Skin epidermis (tissue), 12 donors: ENCODE measurements around the gene PLXNC1.

Experiments used
- H3K27ac ChIP-seq, 21 experiments: fragments of 200-600 bp; sonication (generic) in 11 of 21; one replicate each; pipeline ENCODE4 v1.5.0; 2020; ENCODE audit warnings: mild to moderate bottlenecking in 3 of 21, inconsistent platforms in 2 of 21, moderate library complexity in 2 of 21
- H3K4me3 ChIP-seq, 7 experiments: fragments of 200-600 bp; sonication (generic) in 2 of 7; one replicate each; pipeline ENCODE4 v1.5.0; 2020; ENCODE audit warnings: inconsistent platforms in 2 of 7, mild to moderate bottlenecking in 2 of 7, moderate library complexity in 1 of 7

The PLXNC1 gene

DNA sequence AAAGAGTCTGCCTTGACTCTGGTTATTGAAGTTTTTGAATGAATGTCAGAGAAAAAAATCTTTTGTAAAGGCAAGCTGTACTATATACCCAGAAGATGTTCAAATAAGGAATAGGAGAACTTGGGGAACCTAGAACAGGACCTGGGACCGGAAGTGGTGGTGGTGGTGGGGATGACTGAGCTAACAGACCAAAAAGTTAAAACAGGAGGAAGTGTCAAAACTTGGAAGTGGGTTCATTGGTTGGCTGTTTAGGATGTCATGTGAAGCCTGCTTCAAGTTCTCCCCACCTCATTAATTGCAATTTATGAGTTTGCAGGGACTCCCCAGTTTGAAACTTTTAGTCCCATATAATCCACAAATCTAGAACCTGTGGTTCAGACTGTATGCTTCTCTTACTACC, 26.2 kb downstream of the PLXNC1 start:
- no peak overlapping the region for H3K4me3 ChIP-seq
- peak overlapping the region in 7 of 21 experiments; percentile 20 to 76 (median 63) for H3K27ac ChIP-seq

DNA sequence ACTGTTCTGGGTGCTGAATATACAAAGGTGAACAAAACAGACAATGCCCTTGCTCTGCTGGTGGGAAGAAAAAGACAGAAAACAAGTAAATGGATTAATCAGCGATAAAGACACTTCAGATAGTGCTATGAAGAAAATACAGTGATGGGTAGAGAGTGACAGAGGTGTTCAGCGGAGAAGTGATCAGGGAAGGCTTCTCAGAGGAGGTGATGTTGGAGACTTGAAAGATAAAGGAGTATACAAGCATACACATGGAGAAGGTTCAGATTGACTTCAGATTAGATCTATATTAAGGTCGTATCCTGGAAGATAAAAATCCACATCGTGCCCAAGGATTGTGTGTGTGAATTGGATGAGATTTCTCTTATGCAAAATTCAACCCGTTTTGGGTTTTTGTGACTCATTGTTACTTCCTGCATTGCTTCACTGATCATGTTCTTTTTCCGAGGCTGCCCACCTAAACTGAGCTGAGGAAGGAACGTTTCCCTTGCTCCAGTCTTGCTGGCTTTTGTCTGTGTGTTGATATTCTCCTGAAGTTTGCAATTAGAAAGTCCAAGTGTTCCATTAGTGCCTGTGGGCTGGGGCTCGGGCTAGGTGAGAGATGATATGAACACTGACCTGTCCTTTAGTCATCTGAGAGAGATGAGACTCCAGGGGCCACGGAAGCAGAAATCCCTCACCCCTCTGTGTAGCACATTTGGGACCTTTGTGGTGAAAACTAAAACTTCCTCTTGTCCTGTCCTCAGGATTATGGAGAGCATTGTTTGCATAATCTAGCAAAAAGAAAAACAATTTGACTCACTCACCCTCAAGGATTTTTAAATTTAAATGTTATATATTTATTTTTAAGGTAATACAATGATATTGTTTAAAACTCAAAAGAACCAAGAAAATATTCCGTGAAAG, 27.6 kb downstream of the PLXNC1 start:
- peak overlapping the region in 1 of 21 experiments; percentile 15 for H3K27ac ChIP-seq
- H3K4me3 ChIP-seq = no peak overlapping the region

DNA sequence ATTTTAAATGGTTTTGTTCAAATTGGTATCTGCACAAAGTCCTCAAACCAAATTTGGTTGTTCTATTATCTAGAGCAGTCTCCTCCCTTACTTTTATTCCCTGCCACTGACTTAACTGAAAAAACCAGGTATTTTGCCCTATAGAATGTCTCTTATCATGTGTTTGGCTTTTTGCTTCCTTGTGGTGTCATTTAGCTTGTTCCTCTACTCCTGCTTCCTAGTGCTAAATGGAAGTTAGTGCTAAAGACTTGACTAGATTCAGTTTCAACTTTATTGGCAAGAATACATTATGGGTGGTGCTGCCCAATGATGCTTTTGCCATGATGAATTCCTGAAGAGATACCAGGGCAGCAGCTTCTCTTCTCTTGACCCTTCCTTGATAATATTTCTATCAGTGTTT, 29.7 kb downstream of the PLXNC1 start:
- H3K4me3 ChIP-seq = no peak overlapping the region

DNA sequence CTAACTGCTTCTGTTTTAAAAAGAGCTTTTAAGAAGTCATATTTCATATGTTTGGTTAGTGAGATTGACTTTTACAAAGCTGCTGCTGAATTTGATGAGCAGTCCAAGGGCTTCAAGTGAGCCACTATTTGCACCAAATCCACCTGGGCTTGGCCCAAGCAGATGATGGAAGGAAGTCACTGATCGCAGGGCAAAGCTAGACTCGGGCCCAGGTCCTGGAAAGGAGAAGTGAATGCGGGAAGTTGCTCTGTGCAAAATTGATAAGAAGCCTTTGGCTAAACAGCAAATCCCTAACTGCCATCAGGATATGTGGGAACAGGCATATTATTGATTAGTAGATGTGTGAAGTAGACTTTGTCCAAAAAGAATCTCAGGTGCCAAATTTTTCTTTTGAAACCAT, 30.5 kb downstream of the PLXNC1 start:
- Histone ChIP-seq H3K27ac (no peak overlapping the region), H3K4me3 (no peak overlapping the region)

More for the DNA sequence above, 29.7 kb downstream of the PLXNC1 start:
- H3K27ac ChIP-seq = no peak overlapping the region

DNA sequence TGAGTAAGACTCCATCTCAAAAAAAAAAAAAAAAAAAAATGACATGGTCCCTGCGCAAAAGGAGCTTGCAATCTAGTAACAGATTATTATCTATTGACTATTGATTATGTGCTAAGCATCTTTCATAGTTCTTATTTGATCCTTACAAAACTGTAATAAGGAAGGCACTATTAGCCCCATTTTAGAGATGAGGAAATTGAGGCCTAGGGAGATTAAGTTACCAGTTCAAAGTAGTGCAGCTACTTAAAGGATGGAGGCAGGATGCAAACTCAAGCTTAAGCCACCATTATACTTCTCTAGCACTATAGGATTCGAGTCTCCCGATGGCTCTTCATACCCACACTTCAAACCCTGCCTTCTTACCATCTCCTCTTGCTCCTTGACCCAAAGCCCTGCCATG, 31.3 kb downstream of the PLXNC1 start:
- H3K4me3 ChIP-seq = no peak overlapping the region
- H3K27ac ChIP-seq = no peak overlapping the region

DNA sequence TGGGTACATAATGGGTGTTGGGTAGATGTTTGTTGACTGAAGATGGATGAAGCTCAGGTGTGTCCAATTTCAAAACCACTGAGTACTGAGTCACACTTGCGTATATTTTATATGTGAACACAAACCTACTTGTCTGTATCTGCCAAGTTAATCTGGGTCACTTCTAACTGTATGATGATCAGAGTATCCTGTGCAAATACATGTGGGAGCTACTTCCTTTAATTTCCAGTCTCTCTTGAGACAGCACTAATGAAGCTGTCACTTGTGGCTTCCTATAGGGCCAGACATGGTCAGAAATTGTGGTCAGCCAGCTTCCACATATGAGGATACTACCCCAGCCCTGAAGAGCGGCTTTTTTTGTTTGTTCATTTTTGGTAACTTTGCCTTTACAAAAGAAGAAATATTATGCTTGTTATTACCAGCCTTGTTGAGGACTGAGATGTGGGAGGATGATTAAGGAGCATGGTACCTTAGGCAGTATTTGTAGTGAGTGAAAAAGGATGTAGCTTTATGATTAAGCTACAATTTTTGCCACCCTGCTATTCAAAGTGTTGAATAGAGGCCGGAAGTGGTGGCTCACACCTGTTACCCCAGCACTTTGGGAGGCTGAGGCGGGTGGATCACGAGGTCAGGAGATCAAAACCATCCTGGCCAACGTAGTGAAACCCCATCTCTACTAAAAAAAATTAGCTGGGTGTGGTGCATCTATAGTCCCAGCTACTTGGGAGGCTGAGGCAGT, 32.4 kb downstream of the PLXNC1 start:
- H3K27ac ChIP-seq = peak overlapping the region in 1 of 21 experiments; percentile 8
- no peak overlapping the region for H3K4me3 ChIP-seq

DNA sequence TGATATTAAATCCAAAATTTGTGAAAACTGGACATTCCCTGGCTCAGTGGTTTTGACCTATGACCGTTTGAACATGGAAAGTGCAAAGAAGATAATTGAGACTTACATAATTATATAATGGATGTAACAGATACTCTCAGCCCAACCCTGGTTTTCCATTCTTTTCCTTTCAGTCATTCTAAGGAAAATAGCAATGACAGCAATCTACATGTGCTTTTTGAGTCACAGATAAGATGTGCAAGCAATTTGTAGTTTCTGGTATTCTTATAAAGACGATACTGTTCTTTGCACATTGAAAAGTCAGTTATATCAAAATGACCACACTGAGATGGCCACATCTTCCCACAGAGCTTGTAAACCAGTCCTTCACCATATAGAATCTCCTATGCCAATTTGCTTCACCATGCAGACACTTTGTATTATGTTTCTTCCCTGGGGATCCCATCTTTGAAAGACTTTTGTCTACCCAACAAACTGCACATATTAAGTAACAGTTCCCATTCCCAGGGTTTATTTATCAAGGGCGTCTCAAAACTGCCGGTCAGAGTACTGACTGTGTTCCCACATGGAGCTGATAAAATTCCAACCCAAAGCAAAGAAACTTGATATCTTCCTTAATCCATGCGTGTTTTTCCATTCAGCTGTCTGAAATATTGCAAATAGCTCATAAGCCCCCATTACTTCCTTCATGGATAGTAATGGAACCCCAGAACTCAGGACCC, 34.8 kb downstream of the PLXNC1 start:
- H3K4me3 ChIP-seq = no peak overlapping the region
- no peak overlapping the region for H3K27ac ChIP-seq

DNA sequence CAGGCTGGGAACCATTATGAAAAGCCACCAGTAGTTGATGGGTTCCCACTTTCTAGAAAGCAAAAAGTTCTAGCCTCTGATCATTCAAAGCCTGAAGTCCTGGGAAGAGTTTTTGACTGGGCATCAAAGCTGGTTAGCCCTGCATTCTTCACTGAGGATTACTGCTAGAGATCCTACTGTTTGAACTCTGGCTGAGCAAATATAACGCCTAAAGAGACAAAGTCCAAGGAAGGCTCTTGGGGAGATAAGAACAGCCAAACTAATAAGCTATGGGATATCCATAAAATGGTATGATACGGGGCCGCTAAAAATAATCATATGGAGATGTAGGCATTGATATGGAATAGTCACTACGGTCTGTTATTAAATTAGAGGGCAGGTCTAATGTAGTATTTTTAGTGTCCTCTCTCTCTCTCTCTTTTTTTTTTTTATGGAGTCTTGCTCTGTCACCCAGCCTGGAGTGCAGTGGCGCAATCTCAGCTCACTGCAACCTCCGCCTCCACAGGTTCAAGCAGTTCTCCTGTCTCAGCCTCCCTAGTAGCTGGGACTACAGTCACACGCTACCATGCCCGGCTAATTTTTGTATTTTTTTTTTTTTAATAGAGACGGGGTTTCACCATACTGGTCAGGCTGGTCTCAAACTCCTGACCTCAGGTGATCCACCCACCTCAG, 35.5 kb downstream of the PLXNC1 start:
- H3K27ac ChIP-seq = no peak overlapping the region
- H3K4me3 ChIP-seq = no peak overlapping the region

DNA sequence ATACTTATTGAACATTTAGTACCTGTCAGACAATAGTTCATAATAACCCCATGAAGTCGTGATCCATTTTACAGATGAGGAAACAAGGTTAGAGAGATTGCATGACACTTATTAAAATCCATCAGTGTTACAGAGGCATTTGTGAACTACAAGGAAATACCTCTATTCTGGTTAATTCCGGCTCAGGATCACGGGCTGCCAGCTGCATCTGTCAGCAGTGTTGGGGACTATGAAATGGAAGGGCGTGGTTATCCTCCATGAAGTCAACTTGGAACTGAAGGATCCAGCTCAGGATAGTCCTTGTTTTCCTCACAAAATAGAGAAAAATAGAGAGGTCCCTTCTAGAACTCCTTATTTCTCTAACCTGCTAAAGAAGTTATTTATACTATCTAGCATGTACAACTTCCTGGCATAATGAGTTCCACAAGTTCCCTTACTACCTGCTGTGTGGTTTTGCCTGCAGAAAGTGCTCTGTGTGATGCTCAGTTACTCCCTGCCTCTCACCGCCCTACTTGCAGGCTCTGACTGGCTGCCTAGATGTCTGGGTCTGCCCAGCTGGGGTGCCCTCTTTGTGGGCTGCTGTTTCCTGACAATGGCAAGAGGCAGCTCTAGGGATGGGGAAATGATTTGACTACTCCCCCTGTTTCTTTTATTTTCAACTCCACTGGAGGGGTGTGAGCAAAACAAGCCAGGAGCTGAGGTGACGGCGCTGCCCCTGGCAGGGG, 36.8 kb downstream of the PLXNC1 start:
- no peak overlapping the region for H3K4me3 ChIP-seq
- H3K27ac ChIP-seq = no peak overlapping the region

DNA sequence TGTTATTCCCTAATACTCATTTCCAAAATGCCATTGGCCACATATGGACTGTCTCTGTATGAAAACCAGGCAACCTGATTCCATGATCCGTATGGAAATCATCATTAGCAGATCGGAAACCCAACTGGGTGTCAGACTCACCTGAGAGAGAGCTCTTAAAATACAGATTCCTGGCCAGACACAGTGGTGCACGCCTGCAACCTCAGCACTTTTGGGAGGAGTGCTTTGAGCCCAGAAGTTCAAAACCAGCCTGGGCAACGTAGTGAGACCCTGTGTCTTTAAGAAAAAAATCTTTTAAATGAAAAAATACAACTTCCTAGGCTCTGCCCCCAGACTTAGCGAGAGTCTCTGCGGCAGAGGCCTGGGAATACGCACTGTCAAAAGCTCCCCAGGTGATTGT, 37.4 kb downstream of the PLXNC1 start:
- Histone ChIP-seq H3K27ac (no peak overlapping the region), H3K4me3 (no peak overlapping the region)

DNA sequence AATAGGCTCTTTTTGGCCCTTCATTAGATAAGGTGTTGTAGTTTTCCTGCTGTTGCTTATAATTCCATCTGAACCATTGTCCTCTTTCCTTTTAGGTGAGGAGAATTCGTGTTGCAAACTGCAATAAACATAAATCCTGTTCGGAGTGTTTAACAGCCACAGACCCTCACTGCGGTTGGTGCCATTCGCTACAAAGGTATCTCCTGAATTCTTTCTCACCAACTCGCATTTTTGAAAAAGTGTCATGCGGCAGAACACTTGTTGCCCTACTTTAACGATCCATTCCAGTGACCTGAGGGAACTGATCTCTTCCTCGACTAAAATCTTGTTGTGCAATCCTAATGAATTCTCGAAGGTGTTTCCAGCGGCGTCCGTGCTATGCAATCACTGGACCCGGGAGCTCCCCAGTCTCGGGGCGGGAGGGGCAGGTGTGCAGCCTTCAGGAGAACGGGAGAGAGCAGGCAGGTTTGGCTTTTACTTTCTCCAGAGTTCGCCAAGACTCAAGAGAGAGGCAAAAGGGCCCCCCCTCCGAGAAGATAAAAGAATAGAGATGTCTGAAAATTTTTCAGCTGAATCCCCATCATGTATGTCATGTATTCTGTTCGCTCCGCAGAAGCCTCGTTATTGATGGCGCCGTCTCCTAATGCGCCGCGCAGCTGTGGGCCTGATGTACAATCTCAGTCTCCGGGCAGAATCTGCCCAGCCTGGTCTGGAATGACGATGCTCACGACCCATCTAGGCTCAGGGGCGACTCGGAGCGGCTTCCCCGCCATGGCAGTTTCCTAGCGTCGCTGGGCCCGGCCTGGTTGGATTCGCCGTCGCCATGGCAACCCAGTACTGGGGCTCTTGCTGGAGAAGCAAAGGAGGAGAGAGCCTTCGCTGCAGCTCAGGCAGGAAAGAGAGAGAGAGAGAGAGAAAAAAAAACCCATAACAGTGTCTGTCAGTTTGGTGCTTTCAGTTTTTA, 38.2 kb downstream of the PLXNC1 start:
- Histone ChIP-seq H3K27ac (no peak overlapping the region), H3K4me3 (no peak overlapping the region)

DNA sequence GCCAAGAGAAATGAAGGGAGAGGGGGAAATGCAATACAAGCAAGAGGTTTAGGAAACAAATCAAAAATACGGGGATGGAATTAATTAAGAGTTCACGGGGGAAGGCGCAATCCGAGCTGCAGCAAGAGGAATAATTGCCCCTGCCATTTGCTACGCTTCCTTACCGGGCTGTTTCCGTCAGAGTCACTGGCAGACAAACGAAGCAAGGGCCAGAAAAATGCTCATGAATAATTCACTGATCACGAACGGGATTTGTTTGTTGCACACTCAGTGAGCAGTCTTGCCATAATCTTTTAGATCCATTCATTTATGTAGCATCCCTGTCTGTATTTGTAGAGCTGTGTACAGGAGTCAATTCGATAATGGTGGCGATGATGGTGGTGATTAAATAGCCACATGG, 39.0 kb downstream of the PLXNC1 start:
- H3K27ac ChIP-seq = peak overlapping the region in 1 of 21 experiments; percentile 7
- H3K4me3 ChIP-seq = no peak overlapping the region

DNA sequence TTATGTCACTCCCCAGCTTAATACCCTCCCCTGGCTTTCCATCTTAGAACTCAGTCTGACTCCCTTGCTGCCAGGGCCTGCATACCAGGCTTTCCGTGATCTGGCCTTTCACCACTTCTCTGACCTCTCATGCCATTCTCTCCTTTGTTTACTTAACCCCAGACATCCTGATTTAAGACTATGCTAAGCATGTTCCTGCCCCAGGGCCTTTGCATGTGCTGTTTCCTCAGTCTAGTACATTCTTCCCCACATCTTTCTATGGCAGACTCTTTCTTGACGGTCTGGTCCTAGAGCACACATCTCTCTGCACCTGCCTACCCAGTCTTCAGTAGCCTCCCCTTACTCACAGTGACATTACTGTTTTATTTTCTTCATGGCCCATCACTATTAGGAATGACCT, 42.2 kb downstream of the PLXNC1 start:
- Histone ChIP-seq H3K4me3 (no peak overlapping the region), H3K27ac (no peak overlapping the region)

DNA sequence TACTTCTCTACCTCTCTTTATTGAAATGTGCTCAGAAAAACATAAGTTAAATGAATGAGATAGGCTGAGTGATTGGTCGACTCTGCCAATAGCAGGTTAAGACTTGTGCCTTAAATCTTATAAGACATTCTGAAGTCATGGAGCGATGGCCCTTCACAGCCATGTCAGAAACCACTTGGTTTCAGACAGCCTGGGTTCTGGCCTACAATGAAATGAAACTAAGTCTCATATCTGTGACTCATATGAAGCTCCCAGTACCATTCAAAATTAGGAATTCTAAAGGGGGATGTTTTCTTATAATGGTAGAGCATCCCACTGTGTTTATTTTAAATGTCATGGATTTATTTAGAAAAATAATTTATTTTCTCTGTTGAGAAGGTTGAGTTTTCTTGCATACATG, 42.6 kb downstream of the PLXNC1 start:
- H3K27ac ChIP-seq = no peak overlapping the region
- H3K4me3 ChIP-seq = no peak overlapping the region

DNA sequence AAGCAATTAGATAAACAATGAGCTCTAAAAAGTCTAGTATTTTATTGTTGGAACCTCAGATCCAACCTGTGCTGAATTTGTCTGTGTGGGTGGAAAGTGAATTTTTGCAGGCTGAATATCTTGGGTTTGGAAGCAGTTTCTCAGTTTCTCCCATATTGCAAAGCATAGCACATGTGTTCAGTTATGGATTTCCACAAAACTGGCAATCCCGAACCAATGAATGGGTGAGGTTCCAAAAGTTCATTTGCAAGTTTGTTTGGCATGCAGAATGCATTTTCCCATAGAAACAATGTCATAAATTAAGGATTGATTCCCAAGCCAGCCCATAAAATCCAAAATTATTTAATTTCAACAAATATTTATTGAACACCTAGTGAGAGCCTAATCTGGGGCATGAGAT, 43.4 kb downstream of the PLXNC1 start:
- H3K4me3 ChIP-seq = no peak overlapping the region

DNA sequence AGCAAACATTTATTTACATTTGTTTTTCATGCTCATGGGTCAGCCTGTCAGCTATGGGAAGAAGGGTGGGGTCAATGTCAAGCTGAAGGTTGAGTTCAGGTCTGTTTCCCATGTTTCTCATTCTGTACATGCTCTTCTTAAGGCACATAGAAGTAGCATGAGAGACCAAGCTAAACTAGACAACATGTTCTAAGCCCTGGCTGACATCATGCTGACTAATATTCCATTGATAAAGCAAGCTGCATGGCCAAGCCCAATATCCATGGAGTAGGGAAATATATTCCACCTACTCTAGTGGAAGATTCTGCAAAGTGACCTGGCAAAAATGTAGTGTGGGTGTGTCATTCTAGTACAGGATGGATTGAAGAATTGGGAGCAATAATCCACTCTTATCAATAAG, 44.1 kb downstream of the PLXNC1 start:
- Histone ChIP-seq H3K4me3 (no peak overlapping the region), H3K27ac (no peak overlapping the region)

More for the DNA sequence above, 43.4 kb downstream of the PLXNC1 start:
- H3K27ac ChIP-seq = no peak overlapping the region

DNA sequence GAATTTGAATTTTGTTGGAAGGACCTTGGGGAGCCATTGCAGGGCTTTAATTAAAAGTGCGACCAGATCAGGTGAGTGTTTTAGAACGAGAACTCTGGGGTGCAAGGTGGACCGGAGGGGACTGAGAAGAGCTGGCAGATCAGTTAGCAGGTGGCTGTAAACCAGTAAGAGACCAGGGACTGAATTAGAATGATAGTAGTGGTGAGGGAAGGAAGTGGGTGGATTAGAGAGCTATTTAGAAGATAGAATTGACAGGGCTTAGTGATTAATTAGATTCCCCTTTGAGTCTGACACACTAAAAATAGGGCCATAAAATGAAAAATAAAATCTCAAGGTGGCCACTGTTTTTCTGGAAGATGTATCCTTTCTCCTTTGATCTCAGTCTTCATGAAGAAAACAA, 44.8 kb downstream of the PLXNC1 start:
- Histone ChIP-seq H3K4me3 (no peak overlapping the region), H3K27ac (no peak overlapping the region)

DNA sequence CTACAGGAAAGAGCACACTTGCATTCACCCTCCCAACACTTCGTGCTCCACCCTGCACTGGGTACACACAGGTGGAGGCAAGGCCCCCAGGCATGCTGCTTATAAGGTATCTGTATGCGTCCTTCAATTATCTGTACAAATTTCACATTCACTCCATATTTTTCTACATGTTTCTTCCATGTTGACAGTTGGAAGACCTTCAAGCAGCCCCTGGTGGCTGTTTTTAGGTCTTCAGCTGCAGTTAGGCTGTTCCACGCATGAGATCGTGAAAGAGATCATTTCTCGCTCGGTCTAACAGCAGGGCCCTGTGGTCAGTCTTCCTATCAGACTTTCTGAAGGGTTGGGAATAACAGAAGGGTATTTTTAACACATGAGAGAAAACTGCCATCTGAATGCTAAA, 47.1 kb downstream of the PLXNC1 start:
- Histone ChIP-seq H3K4me3 (no peak overlapping the region), H3K27ac (no peak overlapping the region)
